ENCODE data around the gene RAB6D. TPM values are rescaled to one million over a fixed set of nuclear protein-coding genes. Genes with fewer than 3 reads are reported as not detected.

RAB6D gene
- total RNA-seq: not detected

GRCh38 chr2:131363703-131364186 lies at the start of gene RAB6D:
TSS of gene RAB6D (minus strand) at chr2:131364168. CDS start at chr2:131363720, 448 bp downstream.

Other genes with a start within 250 kb of the RAB6D start
- gene POTEE, start 154.6 kb downstream of the RAB6D start, total RNA-seq: not detected
- gene TUBA3D, start 112.0 kb upstream of the RAB6D start, total RNA-seq: not detected
- gene MZT2A, start 128.2 kb upstream of the RAB6D start, total RNA-seq: 77.5 TPM
- 20.4 TPM for gene CCDC74A, start 163.7 kb upstream of the RAB6D start, total RNA-seq